ENCODE results near the gene DAB2IP. TPM values are rescaled to one million over a fixed set of nuclear protein-coding genes. Genes with fewer than 3 reads are reported as not detected.
"Not testable (repeated sequence)": the region's sequence is repeated elsewhere in the genome, so short reads cannot be mapped to it uniquely, and the experiment has no call there.

Gene DAB2IP
- total RNA-seq, 1 experiment from 2014 or later: 56.3 TPM

GRCh38 chr9:121790841-121791240, 139.4 kb downstream of the DAB2IP start:
- Mint-ChIP-seq H3K36me3 (ENCODE audit: insufficient read depth, unreplicated experiment) (no peaks in the 10 kb centered on the region), H3K27me3 (ENCODE audit: unreplicated experiment) (peaks cover 15% of the 10 kb centered on the region), H3K9me3 (ENCODE audit: low read depth, unreplicated experiment) (no peaks in the 10 kb centered on the region), H3K27ac (ENCODE audit: unreplicated experiment) (no peak overlapping the region), H3K4me1 (ENCODE audit: low read depth, unreplicated experiment) (no peaks in the 10 kb centered on the region), H3K4me3 (ENCODE audit: low read depth, unreplicated experiment) (no peak overlapping the region)
- no peak for TF ChIP-seq CTCF (IDR thresholded peaks at IDR 0.05; ENCODE audit: unreplicated experiment)
- intact Hi-C loops (cut with micrococcal nuclease; ENCODE audit: unreplicated experiment): no loop called here
- no TSS peak for BruUV-seq (replicated peaks)
- no peak for DNase-seq
- CTCF ChIA-PET: no interaction called here

- H3K27ac Mint-ChIP-seq (ENCODE audit: unreplicated experiment); BruUV-seq (replicated peaks); H3K36me3 Mint-ChIP-seq (ENCODE audit: insufficient read depth, unreplicated experiment); DNase-seq; intact Hi-C loops (cut with micrococcal nuclease; ENCODE audit: unreplicated experiment); H3K4me1 Mint-ChIP-seq (ENCODE audit: low read depth, unreplicated experiment); H3K4me3 Mint-ChIP-seq (ENCODE audit: low read depth, unreplicated experiment); H3K9me3 Mint-ChIP-seq (ENCODE audit: low read depth, unreplicated experiment): not testable (repeated sequence)
- H3K27me3 Mint-ChIP-seq (ENCODE audit: unreplicated experiment): peaks cover 15% of the 10 kb centered on the region
- CTCF ChIA-PET: interaction anchor here (0.6 kb wide), 1 partner anchor 541 kb away, joined by 3 read pairs; no protein-coding TSS in a partner anchor
Measured at GRCh38 chr9:121792476-121792875, 141.0 kb downstream of the DAB2IP start.

GRCh38 chr9:121794334-121794733, 142.9 kb downstream of the DAB2IP start:
- DNase-seq; intact Hi-C loops (cut with micrococcal nuclease; ENCODE audit: unreplicated experiment); BruUV-seq (replicated peaks); CTCF ChIA-PET; H3K36me3 Mint-ChIP-seq (ENCODE audit: insufficient read depth, unreplicated experiment); H3K4me1 Mint-ChIP-seq (ENCODE audit: low read depth, unreplicated experiment); H3K4me3 Mint-ChIP-seq (ENCODE audit: low read depth, unreplicated experiment); H3K9me3 Mint-ChIP-seq (ENCODE audit: low read depth, unreplicated experiment); H3K27ac Mint-ChIP-seq (ENCODE audit: unreplicated experiment): not testable (repeated sequence)
- H3K27me3 Mint-ChIP-seq (ENCODE audit: unreplicated experiment): peaks cover 15% of the 10 kb centered on the region

GRCh38 chr9:121797081-121797480, 145.6 kb downstream of the DAB2IP start:
- no peak overlapping the region for H3K27ac Mint-ChIP-seq (ENCODE audit: unreplicated experiment)
- DNase-seq: no peak
- intact Hi-C loops (cut with micrococcal nuclease; ENCODE audit: unreplicated experiment): no loop called here
- no peaks in the 10 kb centered on the region for H3K27me3 Mint-ChIP-seq (ENCODE audit: unreplicated experiment)
- no peak overlapping the region for H3K4me3 Mint-ChIP-seq (ENCODE audit: low read depth, unreplicated experiment)
- H3K9me3 Mint-ChIP-seq (ENCODE audit: low read depth, unreplicated experiment): no peaks in the 10 kb centered on the region
- CTCF ChIA-PET: no interaction called here
- no TSS peak for BruUV-seq (replicated peaks)
- no peaks in the 10 kb centered on the region for H3K36me3 Mint-ChIP-seq (ENCODE audit: insufficient read depth, unreplicated experiment)
- no peak for TF ChIP-seq CTCF (IDR thresholded peaks at IDR 0.05; ENCODE audit: unreplicated experiment)
- no peaks in the 10 kb centered on the region for H3K4me1 Mint-ChIP-seq (ENCODE audit: low read depth, unreplicated experiment)

- no TSS peak for BruUV-seq (replicated peaks)
- CTCF ChIA-PET: no interaction called here
- Mint-ChIP-seq H3K9me3 (ENCODE audit: low read depth, unreplicated experiment) (no peaks in the 10 kb centered on the region), H3K27ac (ENCODE audit: unreplicated experiment) (no peak overlapping the region), H3K4me3 (ENCODE audit: low read depth, unreplicated experiment) (no peak overlapping the region), H3K36me3 (ENCODE audit: insufficient read depth, unreplicated experiment) (no peaks in the 10 kb centered on the region), H3K4me1 (ENCODE audit: low read depth, unreplicated experiment) (no peaks in the 10 kb centered on the region), H3K27me3 (ENCODE audit: unreplicated experiment) (no peaks in the 10 kb centered on the region)
- no peak for DNase-seq
- intact Hi-C loops (cut with micrococcal nuclease; ENCODE audit: unreplicated experiment): no loop called here
- TF ChIP-seq CTCF (IDR thresholded peaks at IDR 0.05; ENCODE audit: unreplicated experiment): no peak
Measured at GRCh38 chr9:121798941-121799340, 147.5 kb downstream of the DAB2IP start.

Measured in Calu3 (cell line).